RWPE1 (cell line): Measurements from ENCODE around the gene CNDP1.
"Not testable (repeated sequence)": the region's sequence is repeated elsewhere in the genome, so short reads cannot be mapped to it uniquely, and the experiment has no call there.

Experiments used
- CTCF ChIA-PET: fragments of 350-600 bp; sonication (Branson Sonifier 250); formaldehyde crosslinking; extraction: SDS; loops from one replicate; lab custom pipeline; 2021; lab: Yijun Ruan, JAX
- POLR2A ChIA-PET: fragments of 400-600 bp; formaldehyde crosslinking; extraction: SDS; loops from one replicate; lab custom pipeline; 2020; ENCODE audit warnings: antibody characterized with exemption; ENCODE audit not compliant: low non-redundant PET; lab: Yijun Ruan, JAX
- DNase-seq: peaks from one replicate; pipeline ENCODE4 v3.0.0; 2012; ENCODE audit warnings: low spot score
- H3K27ac ChIP-seq: fragments of 450-650 bp; 2 replicates; pipeline ENCODE4 v1.5.1; 2017
- CTCF ChIP-seq: fragments of 450-650 bp; conservative IDR thresholded peaks from 2 replicates; pipeline ENCODE4 v1.5.1; 2017; ENCODE audit warnings: low read depth, mild to moderate bottlenecking

The CNDP1 gene

GRCh38 chr18:74498712-74499627 lies 35.3 kb upstream of the CNDP1 start:
- ChIA-PET POLR2A (no interaction called here), CTCF (no interaction called here)
- H3K27ac ChIP-seq, result peak overlapping the region; percentile 71
- TF ChIP-seq CTCF, result no peak
- DNase-seq, result no peak

GRCh38 chr18:74499633-74500032 lies 34.7 kb upstream of the CNDP1 start:
- no peak for TF ChIP-seq CTCF
- DNase-seq, result peak; percentile 53
- POLR2A ChIA-PET, result no interaction called here
- CTCF ChIA-PET, result no interaction called here
- H3K27ac ChIP-seq, result peak overlapping the region; percentile 71

GRCh38 chr18:74500372-74500771 lies 33.9 kb upstream of the CNDP1 start:
- CTCF ChIA-PET, result no interaction called here

GRCh38 chr18:74500774-74501173 lies 33.5 kb upstream of the CNDP1 start:
- CTCF ChIA-PET, POLR2A ChIA-PET, DNase-seq: not testable (repeated sequence)
- H3K27ac ChIP-seq, result peak overlapping the region; percentile 81

More at GRCh38 chr18:74500372-74500771, 33.9 kb upstream of the CNDP1 start:
- peak overlapping the region; percentile 81 for H3K27ac ChIP-seq
- POLR2A ChIA-PET, result no interaction called here
- no peak for TF ChIP-seq CTCF
- DNase-seq, result no peak

GRCh38 chr18:74501386-74501785 lies 32.9 kb upstream of the CNDP1 start:
- peak overlapping the region; percentile 81 for H3K27ac ChIP-seq
- ChIA-PET CTCF (no interaction called here), POLR2A (no interaction called here)
- peak; percentile 49 for DNase-seq
- TF ChIP-seq CTCF, result no peak

- CTCF ChIA-PET, result no interaction called here
- H3K27ac ChIP-seq, result no peak overlapping the region
- no peak for TF ChIP-seq CTCF
- POLR2A ChIA-PET, result no interaction called here
- DNase-seq, result no peak
Measured at GRCh38 chr18:74503137-74503536, 31.2 kb upstream of the CNDP1 start.

- DNase-seq, result no peak
- TF ChIP-seq CTCF, result no peak
- POLR2A ChIA-PET, result no interaction called here
- no peak overlapping the region for H3K27ac ChIP-seq
- CTCF ChIA-PET, result no interaction called here
Measured at GRCh38 chr18:74505776-74506175, 28.5 kb upstream of the CNDP1 start.
